Psoas muscle (tissue), 8 donors: ENCODE results near the gene CRKL. TPM values are rescaled to one million over a fixed set of nuclear protein-coding genes. Genes with fewer than 3 reads are reported as not detected.
"Not testable (repeated sequence)": the region's sequence is repeated elsewhere in the genome, so short reads cannot be mapped to it uniquely, and the experiment has no call there.

ENCODE experiments used
- ATAC-seq, 4 donors: fragments of 200-7000 bp; cut with Tn5 transposase; one replicate each; pipeline ENCODE4 v1.9.1; 2020; ENCODE audit warnings: moderate library complexity in 3 of 4, mild to moderate bottlenecking in 2 of 4
- DNase-seq, 2 donors: peaks; one replicate each; pipeline ENCODE4 v3.0.0-alpha.2; 2020
- H3K27ac ChIP-seq: fragments of 200-600 bp; one replicate; pipeline ENCODE4 v1.8.0; 2022
- H3K27me3 ChIP-seq, 3 donors: fragments of 200-600 bp in 1 of 3; one replicate each; pipeline versions ENCODE4 v1.6.1 to v1.8.0; 2013 to 2022; ENCODE audit warnings: low read length in 2 of 3, mild to moderate bottlenecking in 2 of 3, moderate library complexity in 1 of 3; ENCODE audit not compliant: insufficient read depth in 3 of 3
- H3K36me3 ChIP-seq, 2 donors: fragments of 200-600 bp in 1 of 2; one replicate each; pipeline versions ENCODE4 v1.6.1 to v1.8.0; 2013 to 2022; ENCODE audit warnings: low read depth in 1 of 2, mild to moderate bottlenecking in 1 of 2, moderate library complexity in 1 of 2; ENCODE audit not compliant: insufficient read depth in 1 of 2
- H3K4me1 ChIP-seq: fragments of 200-600 bp; one replicate; pipeline ENCODE4 v1.8.0; 2022
- H3K4me3 ChIP-seq: fragments of 200-600 bp; one replicate; pipeline ENCODE4 v1.8.0; 2022; ENCODE audit warnings: mild to moderate bottlenecking
- H3K9me3 ChIP-seq: fragments of 200-600 bp; one replicate; pipeline ENCODE4 v1.8.0; 2022
- CTCF ChIP-seq: fragments of 200-600 bp; IDR thresholded peaks from one replicate; pipeline ENCODE4 v1.8.0; 2022; ENCODE audit warnings: antibody characterized with exemption
- WGBS, 3 donors: extraction: QIAGEN DNeasy Blood & Tissue Kit; methylation state at CpG; one replicate each; pipeline versions ENCODE4 v1.1.6 to v1.1.7; 2013; 5-methylcytosine and 5-hydroxymethylcytosine counted together
- intact Hi-C, 2 donors: fragments of 100-400 bp; cut with DNase I; formaldehyde crosslinking; loops; one replicate each; pipeline versions ENCODE4 v1.11.0 to v1.14.2; 2022
- polyA plus RNA-seq, 3 donors: library from polyadenylated mRNA; stranded (reverse); fragments of 200-250 nt; gene quantifications; one replicate each; pipeline ENCODE4 v1.2.3, GENCODE V29; 2013
- total RNA-seq, 4 donors: library from RNA; stranded (reverse); fragmentation: NEBNext Ultra II Directional in 2 of 4; extraction: Animal tissue kit (Norgen Biotek cat#: 25700) in 2 of 4; gene quantifications; one replicate each; pipeline versions ENCODE4 v1.2.1 to v1.2.4, GENCODE V29; 2021 to 2023
- donor health status: healthy with polysubstance abuse.
- donor health status: DM: no; HTN: no; CAD: no; lungs with moderate emphysema.
- donor health status: Bipolar disorder and iron deficiency.
- donor health status: healthy.
- donor health status: DM: yes; HTN: yes; CAD: no.
- donor health status: DM: no; HTN: no; CAD: no.
- donor health status: DM: no; HTN: no; CAD: no.
- donor health status: DM: yes; HTN: yes; CAD: no.

The CRKL gene
- total and polyA plus RNA-seq, 7 donors = 29.7 to 94.7 (median 68.9) TPM

- H3K27me3 ChIP-seq = no peaks in the 10 kb centered on the region
- no peak for TF ChIP-seq CTCF
- peaks cover 2 to 14% of the 10 kb centered on the region in 2 donors for H3K36me3 ChIP-seq
- 98 to 100% (median 100%) methylated on average over 1 of the region's 1 CpG for WGBS, 3 donors
- H3K4me3 ChIP-seq = no peak overlapping the region
- intact Hi-C loops = no loop called here
- H3K4me1 ChIP-seq = peaks cover 11% of the 10 kb centered on the region
- DNase-seq (no peak), ATAC-seq (no peak)
- no peaks in the 10 kb centered on the region for H3K9me3 ChIP-seq
- no peak overlapping the region for H3K27ac ChIP-seq
Measured at GRCh38 chr22:20930004-20930403, 12.8 kb downstream of the CRKL start.

GRCh38 chr22:20930435-20930834, 13.2 kb downstream of the CRKL start:
- H3K4me1 ChIP-seq = peaks cover 11% of the 10 kb centered on the region
- 97 to 98% (median 97%) methylated on average over 12 of the region's 12 CpGs for WGBS, 3 donors
- intact Hi-C loops = not testable (repeated sequence)

GRCh38 chr22:20931126-20931654, 14.0 kb downstream of the CRKL start:
- no peaks in the 10 kb centered on the region for H3K9me3 ChIP-seq
- H3K36me3 ChIP-seq = peaks cover 0 to 24% of the 10 kb centered on the region in 2 donors
- intact Hi-C loops = no loop called here
- H3K27me3 ChIP-seq = no peaks in the 10 kb centered on the region
- 88 to 92% (median 90%) methylated on average over 4 of the region's 4 CpGs for WGBS, 3 donors
- DNase-seq (no peak), ATAC-seq (no peak)
- H3K4me1 ChIP-seq = peaks cover 6% of the 10 kb centered on the region
- H3K27ac ChIP-seq = no peak overlapping the region
- TF ChIP-seq CTCF = no peak
- H3K4me3 ChIP-seq = no peak overlapping the region

More at GRCh38 chr22:20930435-20930834, 13.2 kb downstream of the CRKL start:
- not testable (repeated sequence) for H3K9me3 ChIP-seq, ATAC-seq, H3K27ac ChIP-seq, H3K27me3 ChIP-seq, H3K4me3 ChIP-seq, DNase-seq
- H3K36me3 ChIP-seq = peaks cover 2 to 18% of the 10 kb centered on the region in 2 donors

GRCh38 chr22:20933910-20934309, 16.7 kb downstream of the CRKL start:
- intact Hi-C loops = no loop called here
- DNase-seq (no peak), ATAC-seq (no peak)
- Histone ChIP-seq H3K27me3 (no peaks in the 10 kb centered on the region), H3K27ac (no peak overlapping the region), H3K4me1 (peaks cover 22% of the 10 kb centered on the region), H3K36me3 (peaks cover 0 to 30% of the 10 kb centered on the region in 2 donors), H3K4me3 (no peak overlapping the region), H3K9me3 (no peaks in the 10 kb centered on the region)
- WGBS, 3 donors = 92 to 94% (median 94%) methylated on average over 7 of the region's 7 CpGs
- no peak for TF ChIP-seq CTCF

GRCh38 chr22:20935049-20935448, 17.8 kb downstream of the CRKL start:
- H3K4me1 ChIP-seq = peaks cover 29% of the 10 kb centered on the region
- intact Hi-C loops = loop anchor here in 1 of 2 donors (5.0 kb wide), 1 partner anchor 52 kb away; no protein-coding TSS in a partner anchor
- H3K36me3 ChIP-seq = peaks cover 0 to 30% of the 10 kb centered on the region in 2 donors

GRCh38 chr22:20935780-20936539, 18.8 kb downstream of the CRKL start:
- intact Hi-C loops = loop anchor here in 1 of 2 donors (5.0 kb wide), 1 partner anchor 51 kb away; no protein-coding TSS in a partner anchor
- H3K9me3 ChIP-seq, H3K4me3 ChIP-seq, H3K27ac ChIP-seq, ATAC-seq, H3K27me3 ChIP-seq, DNase-seq: not testable (repeated sequence)
- 62 to 73% (median 65%) methylated on average over 11 of the region's 11 CpGs for WGBS, 3 donors
- Histone ChIP-seq H3K36me3 (peaks cover 0 to 30% of the 10 kb centered on the region in 2 donors), H3K4me1 (peaks cover 35% of the 10 kb centered on the region)

More at GRCh38 chr22:20935049-20935448, 17.8 kb downstream of the CRKL start:
- WGBS, 3 donors = 76 to 88% (median 79%) methylated on average over 9 of the region's 9 CpGs
- H3K27ac ChIP-seq, ATAC-seq, H3K9me3 ChIP-seq, H3K4me3 ChIP-seq, DNase-seq, H3K27me3 ChIP-seq: not testable (repeated sequence)
